ENCODE measurements around the gene NME2. TPM values are rescaled to one million over a fixed set of nuclear protein-coding genes. Genes with fewer than 3 reads are reported as not detected.
A peak's percentile ranks its signal among the peaks of the same experiment; 100 is the strongest.

The NME2 gene
- total RNA-seq, 1 donor from 2014 or later = 318 TPM

DNA sequence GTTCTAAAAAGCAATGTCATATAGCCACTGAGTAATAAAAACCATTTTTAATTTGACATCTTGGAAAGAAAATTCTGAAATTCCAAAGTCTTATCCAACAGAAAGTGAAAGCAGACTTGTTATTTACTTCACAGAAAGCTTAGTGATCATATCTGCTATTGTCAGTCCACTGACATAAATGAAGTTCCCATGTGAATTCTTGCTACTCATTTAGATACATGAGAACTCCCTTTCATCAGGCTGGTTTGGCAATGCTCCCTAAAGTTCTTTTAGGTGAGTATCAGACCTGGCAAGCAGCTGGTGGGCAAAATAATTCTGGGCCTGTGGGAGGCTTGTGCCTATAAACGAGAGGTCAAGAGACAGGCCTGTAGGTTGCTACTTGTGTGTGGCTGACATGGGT is 23.4 kb downstream of the NME2 start:
- H3K36me3 Mint-ChIP-seq (ENCODE audit: insufficient read depth) = peaks cover 30% of the 10 kb centered on the region
- TF ChIP-seq, protein P1, sequence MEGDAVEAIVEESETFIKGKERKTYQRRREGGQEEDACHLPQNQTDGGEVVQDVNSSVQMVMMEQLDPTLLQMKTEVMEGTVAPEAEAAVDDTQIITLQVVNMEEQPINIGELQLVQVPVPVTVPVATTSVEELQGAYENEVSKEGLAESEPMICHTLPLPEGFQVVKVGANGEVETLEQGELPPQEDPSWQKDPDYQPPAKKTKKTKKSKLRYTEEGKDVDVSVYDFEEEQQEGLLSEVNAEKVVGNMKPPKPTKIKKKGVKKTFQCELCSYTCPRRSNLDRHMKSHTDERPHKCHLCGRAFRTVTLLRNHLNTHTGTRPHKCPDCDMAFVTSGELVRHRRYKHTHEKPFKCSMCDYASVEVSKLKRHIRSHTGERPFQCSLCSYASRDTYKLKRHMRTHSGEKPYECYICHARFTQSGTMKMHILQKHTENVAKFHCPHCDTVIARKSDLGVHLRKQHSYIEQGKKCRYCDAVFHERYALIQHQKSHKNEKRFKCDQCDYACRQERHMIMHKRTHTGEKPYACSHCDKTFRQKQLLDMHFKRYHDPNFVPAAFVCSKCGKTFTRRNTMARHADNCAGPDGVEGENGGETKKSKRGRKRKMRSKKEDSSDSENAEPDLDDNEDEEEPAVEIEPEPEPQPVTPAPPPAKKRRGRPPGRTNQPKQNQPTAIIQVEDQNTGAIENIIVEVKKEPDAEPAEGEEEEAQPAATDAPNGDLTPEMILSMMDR (IDR thresholded peaks at IDR 0.05; ENCODE audit: unreplicated experiment) = no peak
- no peak overlapping the region for H3K4me3 Mint-ChIP-seq (ENCODE audit: low read depth)
- no peaks in the 10 kb centered on the region for H3K4me1 Mint-ChIP-seq (ENCODE audit: low read depth)
- peak overlapping the region; percentile 64 for H3K27ac Mint-ChIP-seq
- H3K27me3 Mint-ChIP-seq = no peaks in the 10 kb centered on the region
- no peaks in the 10 kb centered on the region for H3K9me3 Mint-ChIP-seq (ENCODE audit: low read depth)
- DNase-seq (ENCODE audit: low spot score, unreplicated experiment) = no peak

DNA sequence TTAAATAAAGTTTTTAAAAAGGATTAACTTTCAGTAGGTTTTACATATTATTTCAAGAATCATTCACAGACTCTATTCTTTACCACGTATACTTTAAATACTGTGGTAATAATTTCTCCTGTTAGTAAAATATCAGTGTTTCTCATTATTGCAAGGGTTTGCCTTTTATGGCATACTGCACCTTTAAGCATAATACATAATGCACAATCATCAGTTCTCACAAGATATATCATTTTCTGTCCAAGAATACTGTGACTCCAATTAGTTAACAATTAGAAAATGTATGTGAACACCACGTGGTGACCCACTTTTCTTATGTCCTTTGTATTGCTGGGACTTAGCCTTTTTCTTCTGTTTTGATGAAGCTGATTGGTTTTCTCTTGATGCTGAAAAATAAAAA is 25.7 kb downstream of the NME2 start:
- no peaks in the 10 kb centered on the region for H3K27me3 Mint-ChIP-seq
- TF ChIP-seq, protein P1 (IDR thresholded peaks at IDR 0.05; ENCODE audit: unreplicated experiment) = no peak
- H3K4me3 Mint-ChIP-seq (ENCODE audit: low read depth) = no peak overlapping the region
- peaks cover 27% of the 10 kb centered on the region for H3K36me3 Mint-ChIP-seq (ENCODE audit: insufficient read depth)
- no peaks in the 10 kb centered on the region for H3K9me3 Mint-ChIP-seq (ENCODE audit: low read depth)
- no peak for DNase-seq (ENCODE audit: low spot score, unreplicated experiment)
- no peaks in the 10 kb centered on the region for H3K4me1 Mint-ChIP-seq (ENCODE audit: low read depth)
- no peak overlapping the region for H3K27ac Mint-ChIP-seq

DNA sequence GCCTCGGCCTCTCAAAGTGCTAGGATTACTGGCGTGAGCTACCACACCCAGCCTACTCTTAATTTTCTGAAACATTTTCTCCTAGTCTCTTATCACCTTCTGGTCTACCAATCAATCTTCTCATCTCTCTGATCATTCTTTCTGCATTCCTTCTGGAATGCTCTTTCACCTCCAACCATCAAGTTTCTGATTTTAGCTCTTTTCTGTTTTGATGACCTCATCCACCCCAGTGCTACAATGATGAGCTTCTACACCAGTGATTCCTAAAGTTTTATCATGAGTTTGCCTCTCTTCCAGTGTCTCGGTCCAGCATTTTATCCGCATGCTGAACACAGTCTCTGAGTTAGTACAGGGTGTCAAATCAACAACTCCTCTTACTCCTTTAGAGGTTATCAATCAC is 31.5 kb downstream of the NME2 start:
- Mint-ChIP-seq H3K9me3 (ENCODE audit: low read depth) (no peaks in the 10 kb centered on the region), H3K27me3 (no peaks in the 10 kb centered on the region), H3K36me3 (ENCODE audit: insufficient read depth) (peaks cover 30% of the 10 kb centered on the region), H3K4me3 (ENCODE audit: low read depth) (no peak overlapping the region), H3K4me1 (ENCODE audit: low read depth) (no peaks in the 10 kb centered on the region), H3K27ac (peak overlapping the region; percentile 41)
- TF ChIP-seq, protein P1 (IDR thresholded peaks at IDR 0.05; ENCODE audit: unreplicated experiment) = no peak
- no peak for DNase-seq (ENCODE audit: low spot score, unreplicated experiment)

DNA sequence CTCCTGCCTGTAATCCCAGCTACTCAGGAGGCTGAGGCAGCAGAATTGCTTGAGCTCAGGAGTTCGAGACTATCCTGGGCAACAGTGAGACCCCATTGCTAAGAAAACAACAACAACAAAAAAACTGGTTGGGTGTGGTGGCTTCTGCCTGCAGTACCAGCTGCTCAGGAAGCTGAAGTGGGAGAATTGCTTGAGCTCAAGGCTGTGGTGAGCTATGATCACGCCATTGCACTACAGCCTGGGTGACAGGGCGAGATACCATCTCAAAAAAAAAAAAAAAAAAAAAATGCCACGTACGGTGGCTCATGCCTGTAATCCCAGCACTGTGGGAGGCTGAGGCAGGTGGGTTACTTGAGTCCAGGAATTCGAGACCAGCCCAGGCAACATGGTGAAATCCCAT is 34.1 kb downstream of the NME2 start:
- Mint-ChIP-seq H3K27ac (no peak overlapping the region), H3K36me3 (ENCODE audit: insufficient read depth) (peaks cover 29% of the 10 kb centered on the region), H3K4me1 (ENCODE audit: low read depth) (no peaks in the 10 kb centered on the region), H3K27me3 (no peaks in the 10 kb centered on the region), H3K9me3 (ENCODE audit: low read depth) (no peaks in the 10 kb centered on the region), H3K4me3 (ENCODE audit: low read depth) (no peak overlapping the region)
- TF ChIP-seq, protein P1 (IDR thresholded peaks at IDR 0.05; ENCODE audit: unreplicated experiment) = no peak
- no peak for DNase-seq (ENCODE audit: low spot score, unreplicated experiment)

DNA sequence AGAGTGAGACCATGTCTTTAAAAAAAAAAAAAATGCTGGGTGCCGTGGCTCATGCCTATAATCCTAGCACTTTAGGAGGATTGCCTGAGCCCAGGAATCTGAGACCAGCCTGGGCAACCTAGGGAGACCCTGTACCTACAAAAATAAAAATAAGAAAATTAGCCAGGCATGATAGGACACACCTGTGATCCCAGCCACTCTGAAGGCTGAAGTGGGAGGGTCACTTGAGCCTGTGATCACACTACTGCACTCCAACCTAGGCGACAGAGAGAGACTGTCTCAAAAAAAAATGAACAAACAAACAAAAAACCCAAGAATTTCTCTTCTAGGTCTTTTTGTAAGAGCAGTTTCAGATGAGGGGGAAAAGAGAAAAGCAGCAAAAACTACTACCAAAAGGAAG is 34.6 kb downstream of the NME2 start:
- Mint-ChIP-seq H3K9me3 (ENCODE audit: low read depth) (no peaks in the 10 kb centered on the region), H3K4me3 (ENCODE audit: low read depth) (no peak overlapping the region), H3K27ac (no peak overlapping the region), H3K36me3 (ENCODE audit: insufficient read depth) (peaks cover 27% of the 10 kb centered on the region), H3K4me1 (ENCODE audit: low read depth) (no peaks in the 10 kb centered on the region), H3K27me3 (no peaks in the 10 kb centered on the region)
- TF ChIP-seq, protein P1 (IDR thresholded peaks at IDR 0.05; ENCODE audit: unreplicated experiment) = no peak
- DNase-seq (ENCODE audit: low spot score, unreplicated experiment) = no peak
